Nephron (organoid): ENCODE results near the gene PCGF3.

ENCODE experiments used
- H3K27ac Mint-ChIP-seq, 3 experiments: 2 replicates each; pipeline ENCODE4 v1.8.0; 2020; ENCODE audit warnings: mixed read lengths in 3 of 3, mild to moderate bottlenecking in 2 of 3, moderate library complexity in 1 of 3
- H3K27me3 Mint-ChIP-seq: 2 replicates; pipeline ENCODE4 v1.8.0; 2021; ENCODE audit warnings: low read depth, mild to moderate bottlenecking, moderate library complexity, mixed read lengths
- H3K36me3 Mint-ChIP-seq: 2 replicates; pipeline ENCODE4 v1.8.0; 2020; ENCODE audit warnings: low read depth, mixed read lengths
- H3K4me1 Mint-ChIP-seq: 2 replicates; pipeline ENCODE4 v1.8.0; 2020; ENCODE audit warnings: mixed read lengths
- H3K4me3 Mint-ChIP-seq, 3 experiments: 2 replicates each; pipeline ENCODE4 v1.8.0; 2020; ENCODE audit warnings: mild to moderate bottlenecking in 3 of 3, mixed read lengths in 3 of 3, moderate library complexity in 2 of 3
- H3K9me3 Mint-ChIP-seq: 2 replicates; pipeline ENCODE4 v1.8.0; 2020; ENCODE audit warnings: mixed read lengths
- CTCF ChIP-seq, 3 experiments: fragments of 200-600 bp; sonication (generic); IDR thresholded peaks; one replicate each; pipeline ENCODE4 v1.5.0; 2021; ENCODE audit warnings: antibody characterized with exemption in 3 of 3; ENCODE audit not compliant: unreplicated experiment in 3 of 3

PCGF3 gene

GRCh38 chr4:663046-663437 is 42.6 kb upstream of the PCGF3 start:
- Mint-ChIP-seq H3K36me3 (peaks cover 12% of the 10 kb centered on the region), H3K4me1 (no peaks in the 10 kb centered on the region), H3K27ac (no peak overlapping the region), H3K9me3 (no peaks in the 10 kb centered on the region), H3K27me3 (peaks cover 3% of the 10 kb centered on the region), H3K4me3 (peak overlapping the region; percentile 74 to 77 (median 77))
- no peak for TF ChIP-seq CTCF (IDR thresholded peaks at IDR 0.05; ENCODE audit: unreplicated experiment in 3 of 3)

GRCh38 chr4:663438-664428 is 41.9 kb upstream of the PCGF3 start:
- Mint-ChIP-seq H3K9me3 (no peaks in the 10 kb centered on the region), H3K4me3 (peak overlapping the region; percentile 77 to 82 (median 82)), H3K27ac (peak overlapping the region in 1 of 3 experiments; percentile 46), H3K36me3 (peaks cover 12% of the 10 kb centered on the region), H3K27me3 (peaks cover 3% of the 10 kb centered on the region), H3K4me1 (no peaks in the 10 kb centered on the region)
- TF ChIP-seq CTCF (IDR thresholded peaks at IDR 0.05; ENCODE audit: unreplicated experiment in 3 of 3): peak in 1 of 3 experiments; percentile 12

DNA sequence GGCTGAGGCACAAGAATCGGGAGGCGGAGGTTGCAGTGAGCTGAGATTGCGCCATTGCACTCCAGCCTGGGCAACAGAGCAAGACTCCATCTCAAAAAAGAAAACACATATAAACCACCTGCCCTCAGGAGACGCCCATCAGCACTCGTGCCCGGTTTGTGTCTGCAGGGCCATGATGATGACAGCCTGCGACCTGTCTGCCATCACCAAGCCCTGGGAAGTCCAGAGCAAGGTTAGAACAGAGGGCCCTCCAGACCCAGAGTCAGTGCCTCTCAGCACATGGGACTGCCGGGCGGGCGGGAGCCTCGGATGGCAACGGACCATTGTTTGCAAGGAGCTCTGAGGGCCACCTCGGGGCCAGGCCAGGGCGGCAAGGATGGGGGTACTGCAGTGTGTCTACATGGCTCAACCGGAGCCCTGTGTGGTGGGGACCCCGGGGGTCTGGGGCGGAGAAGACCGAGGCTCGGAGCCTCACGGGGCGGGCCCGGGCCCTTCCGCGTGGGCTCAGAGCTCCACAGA is 40.9 kb upstream of the PCGF3 start:
- peaks cover 3% of the 10 kb centered on the region for H3K27me3 Mint-ChIP-seq
- peaks cover 11% of the 10 kb centered on the region for H3K36me3 Mint-ChIP-seq
- H3K4me1 Mint-ChIP-seq: no peaks in the 10 kb centered on the region
- TF ChIP-seq CTCF (IDR thresholded peaks at IDR 0.05; ENCODE audit: unreplicated experiment in 3 of 3): no peak
- peak overlapping the region; percentile 40 to 63 (median 56) for H3K4me3 Mint-ChIP-seq
- H3K27ac Mint-ChIP-seq: no peak overlapping the region
- no peaks in the 10 kb centered on the region for H3K9me3 Mint-ChIP-seq

- H3K9me3 Mint-ChIP-seq: no peaks in the 10 kb centered on the region
- no peak overlapping the region for H3K4me3 Mint-ChIP-seq
- no peaks in the 10 kb centered on the region for H3K4me1 Mint-ChIP-seq
- peaks cover 7% of the 10 kb centered on the region for H3K36me3 Mint-ChIP-seq
- TF ChIP-seq CTCF (IDR thresholded peaks at IDR 0.05; ENCODE audit: unreplicated experiment in 3 of 3): no peak
- H3K27ac Mint-ChIP-seq: no peak overlapping the region
- H3K27me3 Mint-ChIP-seq: peaks cover 3% of the 10 kb centered on the region
Observed at GRCh38 chr4:665381-665750, 40.3 kb upstream of the PCGF3 start.

DNA sequence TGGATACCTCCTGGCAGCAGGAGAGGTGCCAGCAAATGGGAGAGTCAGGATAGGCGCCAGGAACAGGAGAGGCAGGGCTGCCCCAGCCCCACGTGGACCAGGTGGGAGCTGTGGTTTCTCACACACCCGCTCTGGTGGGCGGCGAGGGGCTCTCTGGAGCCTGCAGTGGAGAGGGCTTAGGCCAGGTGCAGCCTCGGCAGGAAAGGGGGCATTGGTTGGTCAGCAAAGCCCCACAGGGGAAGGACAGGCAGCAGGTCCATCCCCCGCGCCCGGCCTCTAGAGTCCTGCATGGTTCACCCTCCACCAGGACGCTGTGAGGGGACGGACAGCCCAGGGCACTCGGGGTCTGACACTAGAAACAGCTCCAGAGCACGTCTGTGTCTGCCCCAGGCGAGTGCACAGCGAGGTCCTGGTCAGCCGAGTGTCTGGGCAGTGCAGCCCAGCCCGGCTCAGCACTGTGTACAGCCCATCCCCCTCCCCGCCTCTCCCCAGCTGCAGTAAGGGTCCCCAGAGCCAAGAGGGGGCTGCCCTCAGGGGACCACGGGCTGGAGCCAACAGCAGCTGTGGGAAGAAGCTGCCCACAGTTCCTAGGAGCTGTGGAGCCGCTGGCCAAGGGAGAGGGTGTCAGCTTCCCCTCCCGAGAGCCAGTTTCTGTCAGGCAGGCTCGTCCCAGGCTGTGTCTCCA is 39.7 kb upstream of the PCGF3 start:
- Mint-ChIP-seq H3K4me1 (no peaks in the 10 kb centered on the region), H3K4me3 (no peak overlapping the region), H3K27ac (no peak overlapping the region), H3K36me3 (peaks cover 7% of the 10 kb centered on the region), H3K9me3 (no peaks in the 10 kb centered on the region), H3K27me3 (peaks cover 3% of the 10 kb centered on the region)
- TF ChIP-seq CTCF (IDR thresholded peaks at IDR 0.05; ENCODE audit: unreplicated experiment in 3 of 3): no peak
